C4-2B (cell line): ENCODE results near the gene HAUS5.

ENCODE experiments used
- H3K27ac ChIP-seq: fragments of 450-650 bp; 2 replicates; pipeline ENCODE4 v1.5.1; 2017
- ZFX ChIP-seq: fragments of 450-650 bp; IDR thresholded peaks from 2 replicates; pipeline ENCODE4 v1.6.1; 2017
- TF ChIP-seq, protein P1 (sequence below): fragments of 450-650 bp; conservative IDR thresholded peaks from 2 replicates; pipeline ENCODE4 v1.5.1; 2017; ENCODE audit warnings: mild to moderate bottlenecking

The HAUS5 gene

DNA sequence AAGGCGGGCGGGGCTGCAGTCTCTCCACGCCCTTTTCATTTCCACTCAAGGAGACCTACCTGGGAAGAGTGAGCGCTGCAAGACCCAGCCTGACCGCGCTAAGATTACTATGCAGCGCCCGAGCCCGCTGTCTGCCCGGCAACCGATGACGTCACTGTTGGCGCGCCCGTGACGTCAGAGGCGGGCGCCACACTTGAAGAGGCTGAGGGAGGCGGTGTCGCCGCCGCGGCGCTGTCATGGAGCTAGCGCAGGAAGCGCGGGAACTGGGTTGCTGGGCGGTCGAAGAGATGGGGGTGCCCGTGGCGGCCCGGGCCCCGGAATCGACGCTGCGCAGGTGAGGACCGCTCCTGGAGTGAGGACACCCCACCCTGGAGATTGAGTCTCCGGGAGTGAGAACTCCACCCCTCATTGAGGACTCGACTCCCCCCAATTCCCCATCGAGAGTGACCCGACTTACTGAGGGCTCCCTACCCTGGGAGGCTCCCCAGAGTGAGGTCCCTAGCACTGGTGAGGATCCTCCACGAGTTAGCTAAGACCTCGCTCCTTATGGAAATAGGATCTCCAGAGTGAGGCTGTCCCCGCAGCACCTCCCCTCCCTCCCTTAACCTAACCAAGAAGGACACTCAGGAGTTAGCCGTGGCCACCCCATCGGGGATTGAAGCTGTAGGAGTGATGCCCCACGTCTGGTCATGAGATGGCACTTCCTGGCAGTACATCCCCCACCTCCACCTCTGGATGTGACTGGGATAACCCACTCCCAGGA lies at the start of gene HAUS5:
Gene HAUS5 (plus strand): TSS at position 177 of the 763 bp plus-strand sequence. CDS start 60 bp downstream, at position 237.
- TF ChIP-seq, protein P1, sequence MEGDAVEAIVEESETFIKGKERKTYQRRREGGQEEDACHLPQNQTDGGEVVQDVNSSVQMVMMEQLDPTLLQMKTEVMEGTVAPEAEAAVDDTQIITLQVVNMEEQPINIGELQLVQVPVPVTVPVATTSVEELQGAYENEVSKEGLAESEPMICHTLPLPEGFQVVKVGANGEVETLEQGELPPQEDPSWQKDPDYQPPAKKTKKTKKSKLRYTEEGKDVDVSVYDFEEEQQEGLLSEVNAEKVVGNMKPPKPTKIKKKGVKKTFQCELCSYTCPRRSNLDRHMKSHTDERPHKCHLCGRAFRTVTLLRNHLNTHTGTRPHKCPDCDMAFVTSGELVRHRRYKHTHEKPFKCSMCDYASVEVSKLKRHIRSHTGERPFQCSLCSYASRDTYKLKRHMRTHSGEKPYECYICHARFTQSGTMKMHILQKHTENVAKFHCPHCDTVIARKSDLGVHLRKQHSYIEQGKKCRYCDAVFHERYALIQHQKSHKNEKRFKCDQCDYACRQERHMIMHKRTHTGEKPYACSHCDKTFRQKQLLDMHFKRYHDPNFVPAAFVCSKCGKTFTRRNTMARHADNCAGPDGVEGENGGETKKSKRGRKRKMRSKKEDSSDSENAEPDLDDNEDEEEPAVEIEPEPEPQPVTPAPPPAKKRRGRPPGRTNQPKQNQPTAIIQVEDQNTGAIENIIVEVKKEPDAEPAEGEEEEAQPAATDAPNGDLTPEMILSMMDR = no peak
- TF ChIP-seq ZFX = no peak
- H3K27ac ChIP-seq = peak within 1 kb of the TSS; percentile 76

DNA sequence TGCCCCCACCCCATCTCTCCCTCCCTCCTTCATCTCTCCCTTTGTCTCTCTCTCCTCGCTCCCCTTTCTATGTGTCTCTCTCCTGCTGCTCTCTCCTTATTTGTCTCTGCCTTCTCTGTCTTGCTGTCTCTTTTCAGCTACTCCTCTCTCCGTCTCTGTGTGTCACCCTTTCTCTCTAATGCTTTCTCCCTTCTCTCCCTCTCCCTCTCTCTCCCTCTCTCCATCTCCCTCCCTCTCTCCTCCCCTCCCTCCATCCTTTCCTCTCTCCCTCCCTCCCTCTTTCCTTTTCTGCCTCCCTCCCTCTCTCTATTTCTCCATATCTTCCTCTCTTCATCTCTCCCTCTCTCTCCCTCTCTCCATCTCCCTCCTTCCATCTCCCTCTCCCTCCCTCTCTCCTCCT lies 49.8 kb upstream of the HAUS5 start:
- no peak overlapping the region for H3K27ac ChIP-seq
- TF ChIP-seq ZFX = no peak
- TF ChIP-seq, protein P1 = no peak

- TF ChIP-seq ZFX = no peak
Measured at GRCh38 chr19:35563207-35563829, 49.2 kb upstream of the HAUS5 start, which contains the start of gene ATP4A. Gene ATP4A, minus strand, starts transcription at chr19:35563658. Its CDS starts 29 bp downstream, at chr19:35563629.

DNA sequence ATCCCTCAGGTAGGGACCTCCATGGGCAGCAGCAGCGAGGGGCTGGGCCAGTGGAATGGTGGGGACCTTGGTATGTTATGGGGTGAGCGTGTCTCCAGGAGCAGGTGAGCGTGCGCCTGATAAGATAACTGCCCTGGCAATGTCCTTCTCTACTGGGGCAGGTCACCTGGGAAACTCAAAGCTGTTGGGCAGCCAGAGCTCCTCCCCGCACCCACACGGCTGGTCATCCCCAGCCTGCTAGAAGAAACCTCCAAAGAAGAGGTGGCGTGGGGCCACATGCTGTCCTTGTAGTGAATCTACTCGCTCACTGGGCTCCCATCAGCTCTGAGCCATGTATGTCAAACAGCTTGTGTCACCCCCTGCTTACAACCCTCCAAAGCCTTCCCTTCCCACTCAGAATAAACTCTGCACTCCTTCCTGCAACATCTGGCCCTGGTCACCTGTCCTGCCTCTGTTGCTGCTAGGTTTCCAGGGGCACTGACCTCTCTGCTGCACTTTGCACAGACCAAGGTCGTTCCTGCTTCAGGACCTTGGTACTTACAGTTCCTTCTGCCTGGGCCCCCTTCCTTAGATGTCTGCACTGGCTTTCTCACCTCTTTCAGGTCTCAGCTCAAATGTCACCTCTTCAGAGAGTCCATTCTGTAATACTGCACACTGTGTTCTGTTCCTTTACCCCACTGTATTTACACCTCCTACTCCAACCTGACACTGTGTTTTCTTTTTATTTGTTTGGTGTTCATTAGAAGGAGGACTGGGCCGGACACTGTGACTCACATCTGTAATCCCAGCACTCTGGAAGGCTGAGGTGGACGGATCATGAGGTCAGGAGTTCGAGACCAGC lies 47.3 kb upstream of the HAUS5 start:
- TF ChIP-seq ZFX = no peak
- TF ChIP-seq, protein P1 = no peak
- H3K27ac ChIP-seq = no peak overlapping the region

More at GRCh38 chr19:35563207-35563829, 49.2 kb upstream of the HAUS5 start, which contains the start of gene ATP4A:
- H3K27ac ChIP-seq = no peak within 1 kb of the TSS

- H3K27ac ChIP-seq = no peak overlapping the region
- TF ChIP-seq ZFX = no peak
- TF ChIP-seq, protein P1 = no peak
Measured at GRCh38 chr19:35566738-35567137, 45.8 kb upstream of the HAUS5 start.

DNA sequence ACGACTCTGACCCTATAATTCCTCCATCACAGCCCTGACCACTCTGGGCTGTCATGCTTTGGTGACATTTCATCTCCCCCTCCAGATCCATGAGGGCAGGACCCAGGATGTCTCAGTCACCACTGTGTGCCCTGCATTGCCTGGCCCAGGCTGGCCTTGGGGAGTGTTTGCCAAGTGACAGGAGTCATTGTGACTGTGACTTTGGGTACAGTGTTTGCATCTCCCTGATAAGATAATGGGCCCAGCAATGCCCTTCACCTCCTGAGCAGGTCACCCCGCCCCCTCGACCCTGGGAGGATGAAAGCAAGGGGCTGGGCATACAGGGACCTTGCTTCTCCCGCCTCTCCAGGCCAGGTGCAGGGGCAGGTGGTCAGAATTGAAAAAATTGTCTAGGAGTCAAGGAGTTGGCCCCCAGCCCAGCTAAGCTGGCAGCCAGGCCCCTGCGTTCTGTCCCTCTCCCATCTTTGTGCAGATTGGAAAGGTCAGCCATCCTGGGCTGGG lies 43.2 kb upstream of the HAUS5 start:
- H3K27ac ChIP-seq = no peak overlapping the region
- no peak for TF ChIP-seq ZFX
- TF ChIP-seq, protein P1 = no peak

DNA sequence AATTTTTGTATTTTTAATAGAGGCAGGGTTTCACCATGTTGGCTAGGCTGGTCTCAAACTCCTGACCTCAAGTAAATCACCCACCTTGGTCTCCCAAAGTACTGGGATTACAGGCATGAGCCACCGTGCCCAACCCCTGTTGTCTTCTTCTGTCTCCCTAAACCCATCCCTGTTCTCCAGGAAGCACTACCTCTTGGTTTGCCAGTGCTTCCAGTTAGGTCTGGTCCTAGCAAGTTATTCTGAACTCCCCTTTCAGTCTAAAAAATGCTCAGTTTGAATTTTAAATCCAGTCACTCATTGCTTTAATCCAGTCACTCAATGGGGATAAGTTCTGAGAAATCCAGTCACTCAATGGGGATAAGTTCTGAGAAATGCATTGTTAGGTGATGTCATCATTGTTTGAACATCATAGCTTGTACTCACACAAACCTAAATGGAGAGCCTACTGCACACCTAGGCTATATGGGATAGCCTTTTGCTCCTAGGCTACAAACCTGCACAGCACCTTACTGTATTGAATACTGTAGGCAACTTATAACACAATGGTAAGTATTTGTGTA lies 41.0 kb upstream of the HAUS5 start:
- no peak for TF ChIP-seq ZFX
- TF ChIP-seq, protein P1 = no peak

More for the DNA sequence above, 41.0 kb upstream of the HAUS5 start:
- H3K27ac ChIP-seq = no peak overlapping the region
